ENCODE measurements around the gene TRIP4.

DNA sequence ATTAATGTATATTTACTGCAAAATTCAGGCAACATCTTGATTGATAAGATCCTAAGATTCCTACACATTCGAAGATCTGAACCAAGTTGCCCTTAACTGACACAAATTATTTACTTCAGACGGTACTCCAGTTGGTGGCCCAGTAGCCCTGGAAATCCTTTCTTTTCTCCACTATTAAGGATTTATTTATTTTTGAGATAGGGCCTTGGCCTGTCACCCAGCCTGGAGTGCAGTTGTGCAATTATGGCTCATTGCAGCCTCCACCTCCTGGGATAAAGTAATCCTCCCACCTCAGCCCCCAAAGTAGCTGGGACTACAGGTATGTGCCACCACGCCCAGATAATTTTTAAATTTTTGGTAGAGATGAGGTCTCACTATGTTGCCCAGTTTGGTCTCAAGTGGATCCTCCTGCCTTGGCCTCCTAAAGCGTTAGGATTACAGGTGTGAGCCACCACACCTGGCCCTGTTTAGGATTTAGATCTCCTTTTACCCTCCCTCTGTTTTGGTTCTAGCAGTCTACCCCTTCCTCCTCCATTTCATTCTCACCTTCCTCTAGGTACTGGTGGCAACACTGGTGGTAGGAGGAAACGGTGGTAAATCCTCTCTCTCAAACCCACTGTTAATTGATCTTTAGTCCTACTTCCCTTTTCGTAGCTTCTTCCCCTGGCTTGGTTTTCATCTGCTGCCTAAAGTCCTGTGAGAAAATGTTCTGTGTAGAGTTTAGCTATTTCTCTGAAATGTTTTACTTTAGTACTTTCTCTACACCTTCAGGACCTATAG, 60.1 kb downstream of the TRIP4 start:
- TF ChIP-seq YY1 (IDR thresholded peaks at IDR 0.05; ENCODE audit: low read depth) (no peak), EP300 (IDR thresholded peaks at IDR 0.05; ENCODE audit: borderline replicate concordance) (no peak)

Data from Ishikawa (cell line).